Measurements from ENCODE around the gene TMEM184C. TPM values are rescaled to one million over a fixed set of nuclear protein-coding genes. Genes with fewer than 3 reads are reported as not detected.

TMEM184C gene
- total and polyA plus RNA-seq, 2 experiments from 2014 or later, result 15.1 to 42.2 TPM

DNA sequence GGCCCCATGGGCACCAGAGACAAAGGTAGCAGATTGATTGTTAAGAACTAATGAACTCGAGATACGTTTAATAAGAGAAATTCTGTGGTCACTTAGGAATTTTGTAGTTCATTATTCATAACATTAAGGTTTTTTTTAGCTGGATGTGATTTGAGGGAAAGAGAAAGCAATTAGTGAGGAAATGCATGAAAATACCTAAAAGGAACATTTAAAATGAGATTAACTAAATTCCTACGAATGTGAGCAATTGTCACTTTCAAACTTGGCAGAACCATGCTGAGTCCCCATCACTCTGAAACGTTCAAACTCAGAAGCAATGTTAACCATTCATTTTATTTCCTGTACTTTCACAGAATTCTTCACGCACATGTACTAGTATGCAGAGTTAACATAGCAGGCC, 60.9 kb downstream of the TMEM184C start (continued):
- TF ChIP-seq ZNF114 (CRISPR knock-in tag; IDR thresholded peaks at IDR 0.05) (no peak), NANOG (IDR thresholded peaks at IDR 0.05; ENCODE audit: borderline replicate concordance) (no peak), POLR2AphosphoS5 (IDR thresholded peaks at IDR 0.05; ENCODE audit: low read depth) (no peak), EZH2 (IDR thresholded peaks at IDR 0.05; ENCODE audit: low read depth, unreplicated experiment) (no peak), CREB1 (CRISPR knock-in tag; IDR thresholded peaks at IDR 0.05; ENCODE audit: low read depth) (no peak)
- TF ChIP-seq, protein P1, sequence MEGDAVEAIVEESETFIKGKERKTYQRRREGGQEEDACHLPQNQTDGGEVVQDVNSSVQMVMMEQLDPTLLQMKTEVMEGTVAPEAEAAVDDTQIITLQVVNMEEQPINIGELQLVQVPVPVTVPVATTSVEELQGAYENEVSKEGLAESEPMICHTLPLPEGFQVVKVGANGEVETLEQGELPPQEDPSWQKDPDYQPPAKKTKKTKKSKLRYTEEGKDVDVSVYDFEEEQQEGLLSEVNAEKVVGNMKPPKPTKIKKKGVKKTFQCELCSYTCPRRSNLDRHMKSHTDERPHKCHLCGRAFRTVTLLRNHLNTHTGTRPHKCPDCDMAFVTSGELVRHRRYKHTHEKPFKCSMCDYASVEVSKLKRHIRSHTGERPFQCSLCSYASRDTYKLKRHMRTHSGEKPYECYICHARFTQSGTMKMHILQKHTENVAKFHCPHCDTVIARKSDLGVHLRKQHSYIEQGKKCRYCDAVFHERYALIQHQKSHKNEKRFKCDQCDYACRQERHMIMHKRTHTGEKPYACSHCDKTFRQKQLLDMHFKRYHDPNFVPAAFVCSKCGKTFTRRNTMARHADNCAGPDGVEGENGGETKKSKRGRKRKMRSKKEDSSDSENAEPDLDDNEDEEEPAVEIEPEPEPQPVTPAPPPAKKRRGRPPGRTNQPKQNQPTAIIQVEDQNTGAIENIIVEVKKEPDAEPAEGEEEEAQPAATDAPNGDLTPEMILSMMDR (conservative IDR thresholded peaks at IDR 0.05; ENCODE audit: low read depth in 2 of 2), result no peak
- TF ChIP-seq, protein P2, sequence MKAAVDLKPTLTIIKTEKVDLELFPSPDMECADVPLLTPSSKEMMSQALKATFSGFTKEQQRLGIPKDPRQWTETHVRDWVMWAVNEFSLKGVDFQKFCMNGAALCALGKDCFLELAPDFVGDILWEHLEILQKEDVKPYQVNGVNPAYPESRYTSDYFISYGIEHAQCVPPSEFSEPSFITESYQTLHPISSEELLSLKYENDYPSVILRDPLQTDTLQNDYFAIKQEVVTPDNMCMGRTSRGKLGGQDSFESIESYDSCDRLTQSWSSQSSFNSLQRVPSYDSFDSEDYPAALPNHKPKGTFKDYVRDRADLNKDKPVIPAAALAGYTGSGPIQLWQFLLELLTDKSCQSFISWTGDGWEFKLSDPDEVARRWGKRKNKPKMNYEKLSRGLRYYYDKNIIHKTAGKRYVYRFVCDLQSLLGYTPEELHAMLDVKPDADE (IDR thresholded peaks at IDR 0.05), result no peak

DNA sequence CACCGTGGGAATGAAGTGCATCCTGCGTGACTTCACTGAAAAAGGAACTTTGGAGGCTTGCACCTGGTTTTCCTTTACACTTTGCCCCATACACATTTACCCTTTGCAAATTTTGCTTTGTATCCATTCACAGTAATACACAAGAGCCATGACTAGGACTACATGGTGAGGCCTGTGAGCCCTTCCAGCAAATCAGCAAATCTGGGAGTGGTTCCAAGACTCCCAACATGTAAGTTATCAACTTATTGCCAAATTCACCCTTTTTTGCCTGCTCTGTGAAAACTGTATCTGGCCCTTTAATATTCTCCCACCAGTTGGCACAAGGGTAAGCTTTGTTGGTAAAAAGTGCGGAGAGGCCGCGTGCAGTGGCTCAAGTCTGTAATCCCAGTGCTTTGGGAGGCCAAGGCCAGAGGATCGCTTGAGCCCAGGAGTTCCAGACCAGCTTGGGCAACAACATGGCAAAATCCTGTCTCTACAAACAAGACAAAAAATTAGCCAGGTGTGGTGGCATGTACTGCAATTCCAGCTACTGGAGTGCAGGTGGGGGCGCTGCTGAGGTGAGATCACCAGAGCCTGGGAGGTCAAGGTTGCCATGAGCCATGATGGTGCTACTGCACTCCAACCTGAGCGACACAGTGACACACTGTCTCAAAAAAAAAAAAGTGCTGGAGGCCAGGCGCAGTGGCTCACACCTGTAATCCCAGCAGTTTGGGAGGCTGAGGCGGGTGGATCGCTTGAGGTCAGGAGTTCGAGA, 61.8 kb downstream of the TMEM184C start:
- peak; percentile 50 for ATAC-seq

More for the DNA sequence above, 61.8 kb downstream of the TMEM184C start:
- Mint-ChIP-seq H3K9me3 (no peaks in the 10 kb centered on the region), H3K4me3 (no peak overlapping the region), H3K27me3 (ENCODE audit: insufficient read depth, low read depth, poor library complexity) (peaks cover 4% of the 10 kb centered on the region), H3K27ac (peak overlapping the region; percentile 90), H3K36me3 (ENCODE audit: low read depth) (peaks cover 9% of the 10 kb centered on the region), H3K4me1 (peaks cover 7% of the 10 kb centered on the region; the same call in 2 of the 3 replicates)
- Histone ChIP-seq H3K4me2 (no peak overlapping the region), H3F3A (replicated peaks; ENCODE audit: low read depth) (no peaks in the 10 kb centered on the region), H3K27ac (ENCODE audit: low read depth) (no peak overlapping the region), H3K27me3 (ENCODE audit: insufficient read depth) (no peaks in the 10 kb centered on the region), H3K4me3 (no peak overlapping the region), H3K36me3 (ENCODE audit: insufficient read depth) (no peaks in the 10 kb centered on the region), H4K20me1 (replicated peaks; ENCODE audit: insufficient read depth) (peaks cover 2% of the 10 kb centered on the region; the same call in 1 of the 2 replicates), H3K9me2 (ENCODE audit: insufficient read depth) (no peaks in the 10 kb centered on the region), H3K79me2 (replicated peaks; ENCODE audit: insufficient read depth) (peaks cover 32% of the 10 kb centered on the region), H2AFZ (no peak overlapping the region), H3K4me1 (ENCODE audit: insufficient read depth) (peaks cover 10% of the 10 kb centered on the region)
- TF ChIP-seq, protein P1 (conservative IDR thresholded peaks at IDR 0.05; ENCODE audit: low read depth in 2 of 2), result peak; percentile 71 to 81
- no peak for TF ChIP-seq EZH2 (IDR thresholded peaks at IDR 0.05; ENCODE audit: low read depth, unreplicated experiment)
- peak; percentile 86 for DNase-seq (ENCODE audit: low spot score)
